ENCODE results near the gene KLRK1. TPM values are rescaled to one million over a fixed set of nuclear protein-coding genes. Genes with fewer than 3 reads are reported as not detected.
"Not testable (repeated sequence)": the region's sequence is repeated elsewhere in the genome, so short reads cannot be mapped to it uniquely, and the experiment has no call there.

The KLRK1 gene
- total RNA-seq, 1 donor from 2014 or later = 0.46 TPM

GRCh38 chr12:10336196-10336595, 53.6 kb downstream of the KLRK1 start:
- ATAC-seq (ENCODE audit: poor library complexity); DNase-seq; intact Hi-C loops (cut with DNase I): not testable (repeated sequence)

DNA sequence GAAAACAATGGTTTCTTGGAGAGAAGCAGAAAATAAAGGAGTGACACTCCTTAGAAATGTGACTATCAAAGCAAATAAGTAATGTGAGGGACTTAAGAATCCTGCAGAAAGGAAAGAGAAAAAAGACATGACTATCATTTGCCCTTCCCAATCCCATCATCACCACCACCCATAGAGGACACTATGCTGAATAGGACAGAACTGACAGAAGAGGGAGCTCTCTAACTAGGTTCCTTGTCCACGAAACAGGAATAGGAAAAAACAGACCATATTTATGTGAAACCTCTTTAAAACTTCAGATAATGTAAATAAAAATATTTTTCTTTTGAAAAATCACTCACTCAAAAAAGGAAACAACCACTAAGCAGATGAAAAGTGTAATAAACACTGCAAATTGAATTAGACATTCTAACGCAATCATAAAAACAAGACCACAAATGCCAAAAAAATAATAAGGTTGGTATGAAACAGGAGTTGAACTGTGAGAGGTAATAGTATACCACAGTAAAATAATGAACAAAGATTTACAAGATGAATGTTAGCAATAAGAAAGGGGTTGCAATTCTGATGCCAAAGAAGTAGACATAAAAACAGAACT, 58.1 kb downstream of the KLRK1 start:
- intact Hi-C loops (cut with DNase I) = no loop called here
- ATAC-seq (ENCODE audit: poor library complexity) = peak; percentile 80
- DNase-seq = no peak

GRCh38 chr12:10328691-10329090, 61.1 kb downstream of the KLRK1 start:
- not testable (repeated sequence) for DNase-seq; ATAC-seq (ENCODE audit: poor library complexity)
- intact Hi-C loops (cut with DNase I) = loop anchor here (5.0 kb wide), 1 partner anchor 234 kb away; no protein-coding TSS in a partner anchor

Other genes starting within 250 kb of the KLRK1 start
- gene OLR1, start 217.9 kb downstream of the KLRK1 start, total RNA-seq = 0.35 TPM
- not detected for gene TMEM52B, start 211.0 kb downstream of the KLRK1 start, total RNA-seq
- gene GABARAPL1, start 177.2 kb downstream of the KLRK1 start, total RNA-seq = 278 TPM
- gene KLRD1, start 82.2 kb downstream of the KLRK1 start, total RNA-seq = 1.6 TPM
- gene KLRC4, start 19.7 kb upstream of the KLRK1 start, total RNA-seq = not detected
- not detected for gene KLRC3, start 30.6 kb upstream of the KLRK1 start, total RNA-seq
- not detected for gene KLRC2, start 46.0 kb upstream of the KLRK1 start, total RNA-seq
- not detected for gene KLRC1, start 63.3 kb upstream of the KLRK1 start, total RNA-seq
- 0.35 TPM for gene EIF2S3B, start 115.8 kb upstream of the KLRK1 start, total RNA-seq
- 14.0 TPM for gene MAGOHB, start 223.6 kb upstream of the KLRK1 start, total RNA-seq